Measurements from ENCODE around the gene ANGPTL2. TPM values are rescaled to one million over a fixed set of nuclear protein-coding genes. Genes with fewer than 3 reads are reported as not detected.

The ANGPTL2 gene
- total RNA-seq, 1 donor from 2014 or later: 39.7 TPM

DNA sequence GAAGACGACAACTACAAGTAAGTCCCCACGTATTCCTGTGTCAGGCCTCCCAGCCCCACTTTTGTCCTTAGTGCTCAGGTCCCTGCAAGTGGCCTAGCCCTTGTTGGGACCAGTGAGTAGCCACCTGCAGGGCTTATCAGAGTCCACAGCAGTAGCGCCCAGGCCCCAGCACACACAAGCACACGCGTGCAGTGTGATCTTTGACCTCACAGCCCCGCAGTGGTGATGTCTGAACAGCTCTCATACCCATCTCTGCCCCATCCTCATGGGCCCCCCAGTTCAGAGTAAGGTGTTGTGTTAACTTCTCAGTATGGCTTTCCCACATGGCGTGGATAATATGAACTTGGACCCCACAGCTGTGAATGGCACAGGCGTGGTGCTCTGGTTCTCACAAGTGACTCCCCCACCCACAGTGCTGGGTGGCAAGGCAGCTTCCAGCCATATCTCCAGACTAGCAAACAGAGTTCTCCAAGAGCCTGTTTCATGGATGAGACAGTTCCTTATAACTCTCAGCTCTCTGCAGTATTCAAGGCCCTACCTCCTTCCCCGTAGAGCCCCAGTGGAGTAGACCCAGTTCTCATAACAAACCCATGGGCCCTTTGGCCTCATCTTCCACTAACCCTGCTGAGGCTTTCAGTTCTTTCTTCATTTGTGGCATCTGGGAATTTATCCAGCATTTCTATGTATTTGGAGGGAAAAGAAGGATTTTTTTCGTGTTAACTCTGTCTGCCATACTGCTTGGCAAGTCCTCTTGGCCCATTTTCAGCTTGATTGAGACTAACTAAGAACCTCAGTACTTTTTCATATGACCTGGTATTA, 46.5 kb upstream of the ANGPTL2 start:
- H3K36me3 Mint-ChIP-seq (ENCODE audit: low read depth): peaks cover 2% of the 10 kb centered on the region
- H3K27ac Mint-ChIP-seq (ENCODE audit: unreplicated experiment): peak overlapping the region; percentile 28
- DNase-seq (ENCODE audit: low spot score): peak; percentile 53

DNA sequence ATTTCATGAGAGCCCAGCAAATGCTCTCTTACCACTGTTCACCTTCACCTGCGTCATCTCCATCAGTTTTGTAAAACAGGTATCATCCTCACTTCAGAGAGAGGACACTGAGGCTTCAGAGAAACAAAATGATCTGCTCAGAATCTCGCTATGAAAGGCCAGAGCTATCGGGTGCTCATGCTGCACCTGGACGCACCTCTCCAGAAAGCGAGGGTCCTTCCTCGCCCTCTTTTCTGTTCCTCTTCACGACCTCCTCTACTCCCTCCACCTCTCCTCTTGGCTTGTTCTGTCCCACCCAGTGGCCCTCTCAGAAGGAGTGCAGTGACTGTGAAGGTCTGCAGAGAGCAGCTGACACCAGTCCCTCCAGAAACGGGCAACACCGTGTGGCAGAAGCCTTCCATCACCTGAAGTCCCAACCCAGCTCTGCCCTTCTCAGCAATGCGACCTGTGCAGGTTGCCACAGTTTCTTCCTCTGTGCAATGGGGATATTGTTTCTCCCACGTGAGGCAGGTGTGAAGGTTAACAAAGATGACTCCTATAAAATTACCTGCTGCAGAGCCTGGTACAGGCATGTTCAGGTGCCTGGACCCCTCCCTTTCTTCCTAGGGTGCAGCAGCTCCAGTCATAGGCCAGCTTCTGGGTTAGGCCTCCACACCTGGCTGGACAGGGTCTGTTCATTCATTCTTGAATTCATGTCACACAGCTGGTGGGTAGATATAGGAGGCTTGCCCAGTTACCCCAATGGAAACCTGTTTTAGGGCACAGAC, 45.3 kb upstream of the ANGPTL2 start:
- no peaks in the 10 kb centered on the region for H3K27me3 Mint-ChIP-seq (ENCODE audit: low read depth)
- peaks cover 37% of the 10 kb centered on the region for H3K4me1 Mint-ChIP-seq (ENCODE audit: low read depth)
- peaks cover 2% of the 10 kb centered on the region for H3K36me3 Mint-ChIP-seq (ENCODE audit: low read depth)
- no peaks in the 10 kb centered on the region for H3K9me3 Mint-ChIP-seq (ENCODE audit: low read depth)
- DNase-seq (ENCODE audit: low spot score): no peak
- no peak overlapping the region for H3K27ac Mint-ChIP-seq (ENCODE audit: unreplicated experiment)
- TF ChIP-seq, protein P1, sequence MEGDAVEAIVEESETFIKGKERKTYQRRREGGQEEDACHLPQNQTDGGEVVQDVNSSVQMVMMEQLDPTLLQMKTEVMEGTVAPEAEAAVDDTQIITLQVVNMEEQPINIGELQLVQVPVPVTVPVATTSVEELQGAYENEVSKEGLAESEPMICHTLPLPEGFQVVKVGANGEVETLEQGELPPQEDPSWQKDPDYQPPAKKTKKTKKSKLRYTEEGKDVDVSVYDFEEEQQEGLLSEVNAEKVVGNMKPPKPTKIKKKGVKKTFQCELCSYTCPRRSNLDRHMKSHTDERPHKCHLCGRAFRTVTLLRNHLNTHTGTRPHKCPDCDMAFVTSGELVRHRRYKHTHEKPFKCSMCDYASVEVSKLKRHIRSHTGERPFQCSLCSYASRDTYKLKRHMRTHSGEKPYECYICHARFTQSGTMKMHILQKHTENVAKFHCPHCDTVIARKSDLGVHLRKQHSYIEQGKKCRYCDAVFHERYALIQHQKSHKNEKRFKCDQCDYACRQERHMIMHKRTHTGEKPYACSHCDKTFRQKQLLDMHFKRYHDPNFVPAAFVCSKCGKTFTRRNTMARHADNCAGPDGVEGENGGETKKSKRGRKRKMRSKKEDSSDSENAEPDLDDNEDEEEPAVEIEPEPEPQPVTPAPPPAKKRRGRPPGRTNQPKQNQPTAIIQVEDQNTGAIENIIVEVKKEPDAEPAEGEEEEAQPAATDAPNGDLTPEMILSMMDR (IDR thresholded peaks at IDR 0.05): no peak
- H3K4me3 Mint-ChIP-seq (ENCODE audit: unreplicated experiment): no peak overlapping the region

More for the DNA sequence above, 46.5 kb upstream of the ANGPTL2 start:
- no peaks in the 10 kb centered on the region for H3K27me3 Mint-ChIP-seq (ENCODE audit: low read depth)
- H3K4me3 Mint-ChIP-seq (ENCODE audit: unreplicated experiment): no peak overlapping the region
- peaks cover 25% of the 10 kb centered on the region for H3K4me1 Mint-ChIP-seq (ENCODE audit: low read depth)
- no peaks in the 10 kb centered on the region for H3K9me3 Mint-ChIP-seq (ENCODE audit: low read depth)
- TF ChIP-seq, protein P1 (IDR thresholded peaks at IDR 0.05): no peak

DNA sequence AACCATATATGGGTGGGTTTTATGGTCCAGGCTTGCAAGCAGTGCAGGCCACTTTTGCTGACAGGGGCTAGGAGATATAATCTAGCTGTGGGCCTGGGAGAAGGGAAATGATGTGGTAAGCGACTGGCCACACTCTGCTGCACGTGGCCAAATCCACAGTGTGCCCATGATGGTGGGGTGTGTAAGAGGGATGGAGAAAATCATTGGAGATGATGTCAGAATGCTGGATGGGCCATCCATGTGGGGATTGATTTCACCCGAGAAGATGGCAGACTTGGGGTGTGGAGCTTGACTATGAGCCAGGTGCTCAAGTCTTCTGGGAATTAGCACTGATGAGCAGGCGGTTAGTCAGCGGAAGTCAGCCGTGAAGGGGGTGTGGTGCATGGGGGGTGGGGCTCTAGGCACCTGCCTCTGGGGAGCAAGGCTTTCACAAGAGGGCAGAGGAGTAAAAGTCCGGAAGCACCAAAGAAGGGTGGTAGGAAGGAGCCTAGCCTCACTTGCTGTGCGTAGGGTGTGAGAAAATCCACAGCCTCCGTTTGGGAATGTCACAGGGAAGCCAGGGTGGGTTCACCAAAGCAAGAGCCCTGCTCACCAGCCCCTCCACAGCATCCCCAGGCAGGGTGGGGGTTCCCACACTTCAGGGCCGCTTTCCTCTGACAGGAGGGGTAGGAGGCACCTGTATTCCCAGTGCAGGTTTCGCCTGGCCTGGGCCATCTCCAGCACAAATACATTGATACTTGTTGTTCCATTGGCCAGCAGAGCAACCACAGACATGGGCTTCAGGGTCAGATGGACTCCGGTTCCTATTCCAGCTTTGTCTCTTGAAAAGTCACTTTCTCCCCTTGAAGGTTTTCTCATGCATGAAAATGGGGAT, 44.5 kb upstream of the ANGPTL2 start:
- peaks cover 2% of the 10 kb centered on the region for H3K36me3 Mint-ChIP-seq (ENCODE audit: low read depth)
- H3K9me3 Mint-ChIP-seq (ENCODE audit: low read depth): no peaks in the 10 kb centered on the region
- no peak overlapping the region for H3K27ac Mint-ChIP-seq (ENCODE audit: unreplicated experiment)
- H3K4me3 Mint-ChIP-seq (ENCODE audit: unreplicated experiment): no peak overlapping the region
- peaks cover 40% of the 10 kb centered on the region for H3K4me1 Mint-ChIP-seq (ENCODE audit: low read depth)
- no peaks in the 10 kb centered on the region for H3K27me3 Mint-ChIP-seq (ENCODE audit: low read depth)
- no peak for DNase-seq (ENCODE audit: low spot score)
- TF ChIP-seq, protein P1 (IDR thresholded peaks at IDR 0.05): no peak

DNA sequence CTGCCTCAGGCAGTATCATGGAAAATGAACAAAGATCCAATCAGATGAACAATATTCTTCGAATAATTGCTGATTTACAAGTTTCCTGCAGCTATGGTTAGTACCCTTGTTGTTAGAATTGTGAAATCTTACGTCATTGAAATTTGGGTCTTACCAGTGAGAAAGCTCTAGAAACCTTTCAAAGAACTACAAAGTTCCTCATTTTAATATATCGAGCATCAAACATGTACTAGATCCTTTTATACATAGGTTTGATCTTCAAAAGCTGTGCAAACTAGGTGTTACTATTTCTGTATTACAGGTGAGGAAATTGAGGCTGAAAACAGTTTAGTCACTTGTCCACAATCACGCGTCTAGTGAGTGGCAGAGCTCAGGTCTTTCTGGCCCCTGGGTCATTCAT, 43.7 kb upstream of the ANGPTL2 start:
- H3K27me3 Mint-ChIP-seq (ENCODE audit: low read depth): no peaks in the 10 kb centered on the region
- peaks cover 43% of the 10 kb centered on the region for H3K4me1 Mint-ChIP-seq (ENCODE audit: low read depth)
- no peak overlapping the region for H3K27ac Mint-ChIP-seq (ENCODE audit: unreplicated experiment)
- no peak overlapping the region for H3K4me3 Mint-ChIP-seq (ENCODE audit: unreplicated experiment)
- DNase-seq (ENCODE audit: low spot score): no peak
- H3K36me3 Mint-ChIP-seq (ENCODE audit: low read depth): peaks cover 2% of the 10 kb centered on the region
- H3K9me3 Mint-ChIP-seq (ENCODE audit: low read depth): no peaks in the 10 kb centered on the region
- TF ChIP-seq, protein P1 (IDR thresholded peaks at IDR 0.05): no peak

DNA sequence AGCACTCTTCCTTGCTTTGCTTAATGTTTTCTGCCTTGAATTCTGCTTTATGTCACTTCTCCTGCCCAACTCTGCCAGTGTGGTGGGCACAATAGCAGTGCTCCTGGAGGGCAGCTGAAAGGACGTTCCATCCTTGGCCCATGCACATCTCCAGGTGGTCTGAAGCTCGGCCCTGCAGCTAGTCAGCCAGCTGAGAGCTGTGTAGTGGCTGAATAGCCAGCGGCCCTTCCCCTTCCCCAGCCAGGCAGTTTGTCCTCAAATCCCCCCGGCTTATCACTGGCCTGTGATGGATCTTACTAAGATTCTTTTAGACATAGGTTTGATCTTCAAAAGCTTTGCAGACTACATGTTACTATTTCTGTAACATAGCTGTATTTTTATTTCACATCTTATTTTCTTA, 42.7 kb upstream of the ANGPTL2 start:
- Mint-ChIP-seq H3K9me3 (ENCODE audit: low read depth) (no peaks in the 10 kb centered on the region), H3K36me3 (ENCODE audit: low read depth) (peaks cover 2% of the 10 kb centered on the region), H3K27ac (ENCODE audit: unreplicated experiment) (no peak overlapping the region), H3K4me1 (ENCODE audit: low read depth) (peaks cover 43% of the 10 kb centered on the region), H3K4me3 (ENCODE audit: unreplicated experiment) (no peak overlapping the region), H3K27me3 (ENCODE audit: low read depth) (no peaks in the 10 kb centered on the region)
- peak; percentile 47 for DNase-seq (ENCODE audit: low spot score)
- TF ChIP-seq, protein P1 (IDR thresholded peaks at IDR 0.05): no peak

Measured in chondrocyte (in vitro differentiated cells).